Right lobe of liver (tissue), 4 donors: ENCODE results near the gene ADGRF3.

Experiments used
- CTCF ChIP-seq, 4 donors: fragments of 200-600 bp in 3 of 4; fragments of 450-650 bp in 1 of 4; IDR thresholded peaks; one replicate each; pipeline versions ENCODE4 v1.5.1 to v1.8.0; 2016 to 2022; ENCODE audit warnings: antibody characterized with exemption in 4 of 4, mild to moderate bottlenecking in 2 of 4
- POLR2A ChIP-seq: fragments of 450-650 bp; IDR thresholded peaks from one replicate; pipeline ENCODE4 v1.6.1; 2017; ENCODE audit warnings: antibody characterized with exemption, mild to moderate bottlenecking
- donor health status: DM: no; HTN: no; CAD: no.
- donor health status: DM: no; HTN: no; CAD: no.
- donor health status: DM: no; HTN: yes; CAD: no.

- TF ChIP-seq CTCF (IDR thresholded peaks at IDR 0.05) (no peak), POLR2A (no peak)
Observed at GRCh38 chr2:26384183-26384582, 37.6 kb upstream of the ADGRF3 start.
